Mesenchymal stem cell (in vitro differentiated cells and primary cell): ENCODE data around the gene MRC2.

Experiments used
- DNase-seq: peaks from one replicate; pipeline ENCODE4 v3.0.0-alpha.2; 2013
- H2AFZ ChIP-seq: one replicate; pipeline ENCODE4 v1.6.1; 2013; ENCODE audit warnings: low read depth, mild to moderate bottlenecking, control low read depth, inconsistent platforms, low read length, moderate library complexity
- H2AK5ac ChIP-seq: 2 replicates; pipeline ENCODE4 v1.6.1; 2013; ENCODE audit warnings: low read length, moderate library complexity, mild to moderate bottlenecking, inconsistent platforms; ENCODE audit not compliant: severe bottlenecking
- H2BK120ac ChIP-seq: one replicate; pipeline ENCODE4 v1.6.1; 2013; ENCODE audit warnings: low read depth, mild to moderate bottlenecking, inconsistent platforms, low read length, moderate library complexity
- H2BK12ac ChIP-seq, 2 experiments: one replicate each; pipeline ENCODE4 v1.6.1; 2013; ENCODE audit warnings: inconsistent platforms in 2 of 2, low read length in 2 of 2, mild to moderate bottlenecking in 2 of 2, moderate library complexity in 2 of 2, control low read depth in 1 of 2
- H2BK15ac ChIP-seq: one replicate; pipeline ENCODE4 v1.6.1; 2013; ENCODE audit warnings: mild to moderate bottlenecking, low read depth, inconsistent platforms; ENCODE audit not compliant: poor library complexity, severe bottlenecking
- H2BK5ac ChIP-seq: 2 replicates; pipeline ENCODE4 v1.6.1; 2013; ENCODE audit warnings: low read depth, mild to moderate bottlenecking, low read length, control low read depth, inconsistent platforms; ENCODE audit not compliant: poor library complexity, severe bottlenecking
- H3K14ac ChIP-seq, 2 experiments: one replicate each; pipeline ENCODE4 v1.6.1; 2013; ENCODE audit warnings: inconsistent platforms in 2 of 2, low read length in 2 of 2, control low read depth in 1 of 2, mild to moderate bottlenecking in 1 of 2, moderate library complexity in 1 of 2
- H3K18ac ChIP-seq, 2 experiments: one replicate each; pipeline ENCODE4 v1.6.1; 2013; ENCODE audit warnings: inconsistent platforms in 2 of 2, low read length in 2 of 2, control low read depth in 1 of 2, low read depth in 1 of 2, mild to moderate bottlenecking in 1 of 2
- H3K23ac ChIP-seq, 2 experiments: one replicate each; pipeline ENCODE4 v1.6.1; 2013; ENCODE audit warnings: inconsistent platforms in 2 of 2, low read length in 2 of 2, mild to moderate bottlenecking in 2 of 2, moderate library complexity in 2 of 2, control low read depth in 1 of 2
- H3K27ac ChIP-seq: 2 replicates; pipeline ENCODE4 v1.5.1; 2013; ENCODE audit warnings: mild to moderate bottlenecking, moderate library complexity, low read length, control low read depth, inconsistent platforms; ENCODE audit not compliant: poor library complexity, severe bottlenecking
- H3K27me3 ChIP-seq, 2 experiments: 2 replicates each; pipeline versions ENCODE4 v1.6.1 to v1.7.0; 2013; ENCODE audit warnings: low read length in 2 of 2, mild to moderate bottlenecking in 2 of 2, moderate library complexity in 2 of 2, control low read depth in 1 of 2, inconsistent platforms in 1 of 2; ENCODE audit not compliant: control insufficient read depth in 1 of 2, insufficient read depth in 1 of 2
- H3K36me3 ChIP-seq, 2 experiments: 2 replicates each; pipeline versions ENCODE4 v1.6.1 to v1.7.0; 2013; ENCODE audit warnings: low read length in 2 of 2, control low read depth in 1 of 2, inconsistent platforms in 1 of 2, low read depth in 1 of 2, mild to moderate bottlenecking in 1 of 2; ENCODE audit not compliant: insufficient read depth in 2 of 2, control insufficient read depth in 1 of 2
- H3K4ac ChIP-seq, 2 experiments: one replicate each; pipeline ENCODE4 v1.6.1; 2013; ENCODE audit warnings: inconsistent platforms in 2 of 2, low read length in 2 of 2, mild to moderate bottlenecking in 2 of 2, moderate library complexity in 2 of 2, control low read depth in 1 of 2, low read depth in 1 of 2
- H3K4me1 ChIP-seq: 2 replicates; pipeline ENCODE4 v1.6.1; 2013; ENCODE audit warnings: low read depth, low read length, control low read depth; ENCODE audit not compliant: control insufficient read depth, insufficient read depth
- H3K4me2 ChIP-seq: 2 replicates; pipeline ENCODE4 v1.6.1; 2013; ENCODE audit warnings: low read length, mild to moderate bottlenecking, inconsistent platforms; ENCODE audit not compliant: poor library complexity, severe bottlenecking
- H3K4me3 ChIP-seq, 2 experiments: 2 replicates each; pipeline versions ENCODE4 v1.5.1 to v1.7.0; 2013; ENCODE audit warnings: low read length in 2 of 2, mild to moderate bottlenecking in 2 of 2, control low read depth in 1 of 2, low read depth in 1 of 2; ENCODE audit not compliant: insufficient read depth in 1 of 2
- H3K79me1 ChIP-seq: replicated peaks from 2 replicates; pipeline ENCODE4 v1.6.1; 2013; ENCODE audit warnings: mild to moderate bottlenecking, control low read depth, low read length, inconsistent platforms; ENCODE audit not compliant: poor library complexity, severe bottlenecking
- H3K9ac ChIP-seq: 2 replicates; pipeline ENCODE4 v1.7.0; 2013; ENCODE audit warnings: mild to moderate bottlenecking, low read length, moderate library complexity
- H3K9me3 ChIP-seq: 2 replicates; pipeline ENCODE4 v1.7.0; 2013; ENCODE audit warnings: mild to moderate bottlenecking, low read length; ENCODE audit not compliant: control insufficient read depth
- H4K8ac ChIP-seq: one replicate; pipeline ENCODE4 v1.6.1; 2013; ENCODE audit warnings: inconsistent platforms, mild to moderate bottlenecking, low read length, moderate library complexity
- H4K91ac ChIP-seq: one replicate; pipeline ENCODE4 v1.6.1; 2013; ENCODE audit warnings: mild to moderate bottlenecking, low read length, inconsistent platforms
- WGBS: methylation state at CpG from one replicate; pipeline ENCODE4 v1.1.7; 2013; ENCODE audit warnings: mixed read lengths; 5-methylcytosine and 5-hydroxymethylcytosine counted together

Gene MRC2

GRCh38 chr17:62676231-62676943 lies 48.9 kb downstream of the MRC2 start:
- no peak overlapping the region for H2AK5ac ChIP-seq
- peaks cover 6% of the 10 kb centered on the region for H3K4me1 ChIP-seq
- H3K18ac ChIP-seq = no peak overlapping the region
- no peak overlapping the region for H4K91ac ChIP-seq
- no peak overlapping the region for H2AFZ ChIP-seq
- H3K9me3 ChIP-seq = no peaks in the 10 kb centered on the region
- no peak overlapping the region for H3K14ac ChIP-seq
- no peak overlapping the region for H2BK5ac ChIP-seq
- peaks cover 44% of the 10 kb centered on the region for H3K79me1 ChIP-seq
- no peak overlapping the region for H3K4me2 ChIP-seq
- 98% methylated on average over 16 of the region's 16 CpGs for WGBS
- H3K36me3 ChIP-seq = peaks cover 90 to 91% of the 10 kb centered on the region in 2 experiments
- H2BK120ac ChIP-seq = no peak overlapping the region
- no peak overlapping the region for H3K27ac ChIP-seq
- H3K9ac ChIP-seq = no peak overlapping the region
- H3K4ac ChIP-seq = no peak overlapping the region
- H3K4me3 ChIP-seq = no peak overlapping the region
- H3K23ac ChIP-seq = no peak overlapping the region
- H4K8ac ChIP-seq = no peak overlapping the region
- peak overlapping the region; percentile 2 for H2BK15ac ChIP-seq
- DNase-seq = no peak
- no peaks in the 10 kb centered on the region for H3K27me3 ChIP-seq
- no peak overlapping the region for H2BK12ac ChIP-seq

- WGBS = 96% methylated on average over 18 of the region's 18 CpGs
- H3K27me3 ChIP-seq = no peaks in the 10 kb centered on the region
Observed at GRCh38 chr17:62676952-62677596, 49.6 kb downstream of the MRC2 start.

DNA sequence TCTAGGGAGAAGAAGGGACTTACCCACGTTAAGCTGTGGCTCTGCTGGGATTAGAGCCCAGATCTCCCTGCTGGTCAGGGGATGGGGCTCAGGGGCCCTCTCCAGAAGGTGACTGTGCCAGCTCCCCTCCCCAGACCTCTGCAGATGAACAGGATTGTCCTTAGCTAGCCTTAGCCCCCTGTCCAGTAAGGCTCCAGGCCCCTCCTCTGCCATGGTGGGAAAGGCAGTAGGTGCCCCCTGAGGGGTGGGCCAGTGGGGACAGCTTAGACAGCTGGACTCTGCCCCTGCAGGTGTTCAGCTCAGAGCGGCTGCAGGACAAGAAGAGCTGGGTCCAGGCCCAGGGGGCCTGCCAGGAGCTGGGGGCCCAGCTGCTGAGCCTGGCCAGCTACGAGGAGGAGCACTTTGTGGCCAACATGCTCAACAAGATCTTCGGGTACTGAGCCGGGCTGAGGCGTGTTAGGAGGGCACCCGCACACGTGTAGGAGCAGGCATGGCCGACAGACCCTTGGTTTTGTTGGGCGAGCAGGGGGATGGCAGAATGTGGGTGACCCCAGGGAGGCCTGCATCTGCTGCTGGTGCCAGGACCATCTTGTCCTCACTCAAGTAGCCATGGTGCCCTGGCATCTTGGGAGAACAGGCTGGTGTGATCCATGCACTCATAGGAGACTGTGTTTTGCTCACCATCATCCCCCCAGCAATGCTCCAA lies 50.9 kb downstream of the MRC2 start:
- Histone ChIP-seq H2AFZ (no peak overlapping the region), H3K14ac (no peak overlapping the region), H2BK15ac (no peak overlapping the region), H2BK120ac (no peak overlapping the region), H3K27me3 (no peaks in the 10 kb centered on the region), H3K4ac (no peak overlapping the region), H3K9ac (no peak overlapping the region), H4K8ac (no peak overlapping the region), H3K4me3 (peak overlapping the region in 1 of 2 experiments; percentile 4), H2AK5ac (no peak overlapping the region), H3K18ac (no peak overlapping the region), H3K4me1 (no peaks in the 10 kb centered on the region), H3K23ac (no peak overlapping the region), H3K27ac (no peak overlapping the region), H3K9me3 (no peaks in the 10 kb centered on the region), H2BK5ac (no peak overlapping the region), H3K79me1 (peaks cover 32% of the 10 kb centered on the region), H2BK12ac (no peak overlapping the region), H3K4me2 (no peak overlapping the region), H4K91ac (no peak overlapping the region), H3K36me3 (peaks cover 84 to 90% of the 10 kb centered on the region in 2 experiments)
- no peak for DNase-seq
- WGBS = 94% methylated on average over 10 of the region's 10 CpGs

More at GRCh38 chr17:62676952-62677596, 49.6 kb downstream of the MRC2 start:
- DNase-seq = no peak
- Histone ChIP-seq H3K36me3 (peaks cover 90 to 91% of the 10 kb centered on the region in 2 experiments), H2AFZ (no peak overlapping the region), H3K23ac (no peak overlapping the region), H3K9ac (no peak overlapping the region), H2BK12ac (no peak overlapping the region), H3K4ac (no peak overlapping the region), H3K9me3 (no peaks in the 10 kb centered on the region), H3K27ac (no peak overlapping the region), H3K4me1 (no peaks in the 10 kb centered on the region), H2BK120ac (no peak overlapping the region), H2BK15ac (no peak overlapping the region), H4K8ac (no peak overlapping the region), H3K4me2 (no peak overlapping the region), H2AK5ac (no peak overlapping the region), H3K14ac (no peak overlapping the region), H3K4me3 (no peak overlapping the region), H4K91ac (no peak overlapping the region), H2BK5ac (no peak overlapping the region), H3K79me1 (peaks cover 38% of the 10 kb centered on the region), H3K18ac (no peak overlapping the region)

GRCh38 chr17:62679866-62680377 lies 52.5 kb downstream of the MRC2 start:
- no peaks in the 10 kb centered on the region for H3K9me3 ChIP-seq
- no peak overlapping the region for H3K14ac ChIP-seq

More at GRCh38 chr17:62679866-62680377, 52.5 kb downstream of the MRC2 start:
- H2BK15ac ChIP-seq = no peak overlapping the region
- peaks cover 76 to 90% of the 10 kb centered on the region in 2 experiments for H3K36me3 ChIP-seq
- no peaks in the 10 kb centered on the region for H3K4me1 ChIP-seq
- no peak overlapping the region for H3K23ac ChIP-seq
- H4K8ac ChIP-seq = no peak overlapping the region
- no peak for DNase-seq
- no peak overlapping the region for H2AK5ac ChIP-seq
- peaks cover 22% of the 10 kb centered on the region for H3K79me1 ChIP-seq
- WGBS = 97% methylated on average over 29 of the region's 37 CpGs
- no peak overlapping the region for H2BK5ac ChIP-seq
- no peak overlapping the region for H3K4me3 ChIP-seq
- H2BK12ac ChIP-seq = no peak overlapping the region
- no peak overlapping the region for H3K4ac ChIP-seq
- no peak overlapping the region for H3K9ac ChIP-seq
- H3K4me2 ChIP-seq = no peak overlapping the region
- no peak overlapping the region for H2AFZ ChIP-seq
- H3K27ac ChIP-seq = no peak overlapping the region
- H3K18ac ChIP-seq = no peak overlapping the region
- H4K91ac ChIP-seq = no peak overlapping the region
- H2BK120ac ChIP-seq = no peak overlapping the region
- H3K27me3 ChIP-seq = no peaks in the 10 kb centered on the region
